ENCODE results near the gene CRIP2. TPM values are rescaled to one million over a fixed set of nuclear protein-coding genes. Genes with fewer than 3 reads are reported as not detected.

The CRIP2 gene
- total RNA-seq, 1 experiment from 2014 or later: 1.1 TPM

DNA sequence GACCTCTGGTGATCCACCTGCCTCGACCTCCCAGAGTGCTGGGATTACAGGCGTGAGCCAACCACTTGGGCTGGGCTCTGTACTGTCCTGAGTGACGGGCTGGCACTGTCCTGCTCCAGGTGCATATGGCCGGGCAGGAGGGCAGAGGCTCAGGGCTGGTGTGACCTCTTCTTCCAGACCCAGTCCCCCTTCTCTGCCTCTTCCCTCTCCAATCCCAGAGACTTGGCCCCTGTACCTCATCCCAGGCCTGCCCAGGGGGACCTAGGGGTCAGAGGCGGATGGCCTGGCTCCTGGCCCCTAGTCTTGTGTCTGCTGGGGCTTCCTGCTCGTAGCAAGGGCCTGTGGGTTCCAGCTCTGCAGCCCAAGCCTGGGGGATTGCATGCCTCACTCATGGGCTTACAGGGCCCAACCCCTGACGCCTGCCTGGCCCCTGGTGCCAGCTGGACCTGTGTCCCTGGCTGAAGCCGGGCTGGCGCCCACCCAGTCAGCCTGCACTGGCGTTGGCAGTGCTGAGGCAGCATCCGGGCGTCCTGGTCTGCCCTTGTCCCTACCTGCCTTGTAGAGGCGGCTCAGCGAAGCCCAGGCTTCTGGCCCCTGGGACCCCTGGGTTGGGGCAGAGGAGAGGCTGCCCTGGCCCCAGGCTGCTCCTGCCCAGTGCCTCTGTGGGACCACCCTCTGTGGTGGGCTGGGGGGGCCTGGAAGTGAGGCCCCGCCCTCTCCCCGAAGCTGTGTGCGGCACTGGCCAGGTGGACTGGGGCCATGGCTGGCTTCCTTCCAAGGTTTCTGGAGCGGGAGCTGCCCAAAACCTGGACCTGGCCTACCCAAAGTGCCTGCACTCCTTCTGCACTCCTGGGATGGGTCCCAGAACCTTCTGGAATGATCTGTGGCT lies 20.7 kb downstream of the CRIP2 start:
- Histone ChIP-seq H3K36me3 (peaks cover 13% of the 10 kb centered on the region), H3K9me3 (replicated peaks) (no peaks in the 10 kb centered on the region), H3K4me1 (replicated peaks) (peaks cover 7% of the 10 kb centered on the region), H3K4me3 (no peak overlapping the region), H3K27ac (no peak overlapping the region), H3K27me3 (replicated peaks) (no peaks in the 10 kb centered on the region)
- DNase-seq (ENCODE audit: low read depth in 1 of 2, low spot score in 2 of 2): no peak

DNA sequence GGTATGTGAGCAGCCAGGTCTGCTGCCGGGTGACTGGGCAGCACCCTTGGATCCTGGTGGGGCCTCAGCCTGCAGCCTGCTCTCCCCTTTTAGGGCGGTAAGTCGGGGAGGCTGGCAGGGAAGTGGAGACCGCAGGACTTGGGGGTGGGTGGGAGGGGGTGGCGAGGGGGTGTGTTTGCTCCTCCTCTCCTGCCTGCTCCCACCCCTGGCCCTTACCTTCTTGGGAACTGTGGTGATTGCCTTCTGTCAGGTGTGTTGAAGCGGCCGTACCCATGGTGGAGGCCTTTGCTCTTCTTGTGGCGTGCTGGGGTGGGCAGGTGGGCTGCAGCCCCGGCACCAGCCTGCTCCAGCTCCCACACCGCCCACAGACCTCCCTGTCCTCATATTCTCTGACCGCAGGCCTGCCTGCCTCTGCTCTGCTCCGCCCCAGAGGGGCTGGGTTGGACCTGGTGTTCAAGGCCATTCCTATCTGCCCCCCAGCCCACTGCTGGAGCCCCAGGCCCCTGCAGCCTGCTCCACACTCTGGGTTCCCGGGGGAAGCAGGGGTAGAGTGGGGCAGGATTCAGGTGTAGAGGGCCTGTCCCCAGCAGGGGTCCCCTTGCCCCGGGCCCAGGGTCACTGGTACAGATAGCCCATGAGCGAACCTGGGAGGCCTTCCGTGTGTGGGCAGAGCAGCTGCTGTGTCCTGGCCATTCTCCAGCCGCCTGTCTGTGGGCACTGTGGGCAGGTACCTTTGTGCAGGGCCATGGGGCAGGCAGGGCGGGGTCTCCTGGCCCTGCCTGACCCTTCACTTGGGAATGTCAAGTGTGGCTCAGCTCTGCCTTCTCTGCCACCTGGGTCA lies 21.6 kb downstream of the CRIP2 start:
- peaks cover 6% of the 10 kb centered on the region for H3K4me1 ChIP-seq (replicated peaks)
- peaks cover 12% of the 10 kb centered on the region for H3K36me3 ChIP-seq
- no peaks in the 10 kb centered on the region for H3K27me3 ChIP-seq (replicated peaks)
- no peak overlapping the region for H3K27ac ChIP-seq
- H3K4me3 ChIP-seq: no peak overlapping the region
- no peak for DNase-seq (ENCODE audit: low read depth in 1 of 2, low spot score in 2 of 2)
- no peaks in the 10 kb centered on the region for H3K9me3 ChIP-seq (replicated peaks)

GRCh38 chr14:105496831-105497591 lies 22.4 kb downstream of the CRIP2 start:
- no peak overlapping the region for H3K27ac ChIP-seq
- peaks cover 6% of the 10 kb centered on the region for H3K36me3 ChIP-seq
- peaks cover 2% of the 10 kb centered on the region for H3K4me1 ChIP-seq (replicated peaks)
- H3K27me3 ChIP-seq (replicated peaks): no peaks in the 10 kb centered on the region
- H3K9me3 ChIP-seq (replicated peaks): no peaks in the 10 kb centered on the region
- DNase-seq (ENCODE audit: low read depth in 1 of 2, low spot score in 2 of 2): no peak
- H3K4me3 ChIP-seq: no peak overlapping the region

GRCh38 chr14:105497671-105498429 lies 23.2 kb downstream of the CRIP2 start:
- DNase-seq (ENCODE audit: low read depth in 1 of 2, low spot score in 2 of 2): no peak
- no peaks in the 10 kb centered on the region; the same call in 1 of the 2 replicates for H3K36me3 ChIP-seq

GRCh38 chr14:105498430-105499255 lies 24.0 kb downstream of the CRIP2 start:
- Histone ChIP-seq H3K9me3 (replicated peaks) (no peaks in the 10 kb centered on the region), H3K4me3 (no peak overlapping the region), H3K36me3 (no peaks in the 10 kb centered on the region), H3K27me3 (replicated peaks) (no peaks in the 10 kb centered on the region), H3K27ac (no peak overlapping the region), H3K4me1 (replicated peaks) (no peaks in the 10 kb centered on the region)
- DNase-seq (ENCODE audit: low read depth in 1 of 2, low spot score in 2 of 2): no peak

More at GRCh38 chr14:105497671-105498429, 23.2 kb downstream of the CRIP2 start:
- Histone ChIP-seq H3K4me3 (no peak overlapping the region), H3K27ac (no peak overlapping the region), H3K9me3 (replicated peaks) (no peaks in the 10 kb centered on the region), H3K27me3 (replicated peaks) (no peaks in the 10 kb centered on the region), H3K4me1 (replicated peaks) (no peaks in the 10 kb centered on the region)

DNA sequence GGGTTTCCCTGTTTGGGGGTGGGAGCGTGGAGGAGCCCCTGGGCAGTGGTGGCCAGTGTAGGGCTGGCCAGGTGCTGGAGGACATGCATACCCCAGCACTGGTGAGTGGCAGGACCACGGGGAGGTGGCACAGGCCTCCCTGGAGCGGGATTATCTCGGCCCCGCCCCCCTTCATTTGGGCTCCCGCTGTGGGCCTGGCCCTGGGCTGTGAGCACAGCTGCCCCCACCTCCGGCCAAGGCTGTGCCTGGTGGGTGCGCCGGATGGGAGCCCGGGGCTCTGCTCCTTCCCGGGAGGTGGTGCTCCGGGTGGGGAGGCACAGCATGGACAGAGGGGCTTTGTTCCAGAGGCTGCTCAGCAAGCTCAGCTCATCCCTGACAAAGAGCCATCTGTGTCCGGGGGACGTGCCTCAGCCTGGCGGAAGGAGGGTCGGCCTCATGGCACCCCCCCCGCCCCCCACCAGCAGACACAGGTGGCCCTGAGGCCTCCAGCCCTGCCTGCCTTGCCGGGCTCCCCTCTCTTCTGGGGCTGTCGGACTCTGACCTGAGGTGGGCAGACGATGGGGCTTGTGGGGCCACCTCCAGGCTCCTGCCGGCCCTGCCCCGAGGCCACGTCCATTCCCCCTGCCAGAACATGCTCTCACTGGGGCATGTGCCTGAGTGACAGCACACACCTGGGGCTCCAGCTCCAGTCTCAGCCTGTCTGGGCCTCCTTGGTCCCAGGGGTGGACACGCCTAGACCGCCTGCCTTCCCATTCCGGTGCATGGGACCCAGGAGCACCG lies 24.8 kb downstream of the CRIP2 start:
- no peak overlapping the region for H3K27ac ChIP-seq
- no peaks in the 10 kb centered on the region for H3K9me3 ChIP-seq (replicated peaks)
- H3K36me3 ChIP-seq: no peaks in the 10 kb centered on the region
- no peak for DNase-seq (ENCODE audit: low read depth in 1 of 2, low spot score in 2 of 2)
- H3K27me3 ChIP-seq (replicated peaks): no peaks in the 10 kb centered on the region
- no peaks in the 10 kb centered on the region for H3K4me1 ChIP-seq (replicated peaks)
- no peak overlapping the region for H3K4me3 ChIP-seq

GRCh38 chr14:105500036-105500725 lies 25.6 kb downstream of the CRIP2 start:
- H3K9me3 ChIP-seq (replicated peaks): no peaks in the 10 kb centered on the region
- H3K27me3 ChIP-seq (replicated peaks): no peaks in the 10 kb centered on the region
- no peak overlapping the region for H3K4me3 ChIP-seq
- H3K4me1 ChIP-seq (replicated peaks): no peaks in the 10 kb centered on the region
- no peaks in the 10 kb centered on the region for H3K36me3 ChIP-seq
- no peak for DNase-seq (ENCODE audit: low read depth in 1 of 2, low spot score in 2 of 2)
- H3K27ac ChIP-seq: no peak overlapping the region

DNA sequence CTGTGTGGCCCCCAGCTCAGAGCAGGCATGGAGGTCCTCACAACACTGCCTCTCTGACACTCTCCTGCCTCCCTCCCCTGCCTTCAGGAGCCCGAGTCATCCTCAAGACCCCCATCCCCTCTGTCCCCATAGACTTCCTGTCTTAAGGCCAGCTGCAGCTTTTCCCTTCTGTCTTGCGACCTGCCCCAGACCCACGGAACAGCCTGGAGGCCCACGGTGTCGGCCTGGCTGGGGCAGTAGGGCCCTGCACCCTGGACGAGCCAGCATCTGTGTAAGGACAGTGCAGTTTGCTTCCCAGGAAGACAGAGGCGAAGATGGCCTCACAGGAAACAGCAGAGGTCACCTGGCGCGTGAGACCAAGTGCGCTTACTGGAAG lies 26.1 kb downstream of the CRIP2 start:
- H3K27me3 ChIP-seq (replicated peaks): no peaks in the 10 kb centered on the region
- H3K4me1 ChIP-seq (replicated peaks): no peaks in the 10 kb centered on the region
- no peak overlapping the region for H3K27ac ChIP-seq
- H3K36me3 ChIP-seq: no peaks in the 10 kb centered on the region
- no peak for DNase-seq (ENCODE audit: low read depth in 1 of 2, low spot score in 2 of 2)
- no peak overlapping the region for H3K4me3 ChIP-seq
- H3K9me3 ChIP-seq (replicated peaks): no peaks in the 10 kb centered on the region

DNA sequence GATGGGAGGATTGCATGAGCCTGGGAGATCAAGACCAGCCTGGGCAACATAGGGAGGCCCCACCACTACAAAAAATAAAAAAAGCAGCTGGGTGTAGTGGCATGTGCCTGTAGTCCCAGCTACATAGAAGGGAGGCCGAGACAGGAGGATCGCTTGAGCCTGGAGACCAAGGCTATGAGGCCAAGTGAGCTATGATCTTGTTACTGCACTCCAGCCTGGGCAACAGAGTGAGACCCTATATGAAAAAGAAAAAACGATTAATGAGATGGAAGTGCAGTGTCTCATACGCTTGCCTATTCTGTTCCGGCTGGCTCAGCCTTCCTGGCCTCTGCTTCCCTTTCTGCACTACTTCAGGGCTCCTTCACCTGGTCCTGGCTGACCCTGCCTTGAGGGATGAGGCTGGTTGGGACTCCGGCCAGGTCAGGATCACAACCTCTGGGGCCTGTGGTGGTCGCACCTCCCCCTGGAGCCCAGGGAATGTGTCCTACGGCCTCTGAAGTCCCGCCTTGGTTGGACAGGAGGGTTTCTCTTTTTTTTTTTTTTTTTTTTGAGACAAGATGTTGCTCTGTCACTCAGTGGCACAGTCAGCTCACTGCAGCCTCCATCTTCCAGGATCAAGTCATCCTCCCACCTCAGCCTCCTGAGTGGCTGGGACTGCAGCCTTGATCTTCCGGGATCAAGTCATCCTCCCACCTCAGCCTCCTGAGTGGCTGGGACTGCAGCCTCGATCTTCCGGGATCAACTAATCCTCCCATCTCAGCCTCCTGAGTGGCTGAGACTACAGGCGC lies 27.1 kb downstream of the CRIP2 start:
- Histone ChIP-seq H3K27ac (no peak overlapping the region), H3K9me3 (replicated peaks) (no peaks in the 10 kb centered on the region), H3K27me3 (replicated peaks) (no peaks in the 10 kb centered on the region; the same call in 1 of the 2 replicates), H3K4me3 (no peak overlapping the region), H3K4me1 (replicated peaks) (no peaks in the 10 kb centered on the region), H3K36me3 (no peaks in the 10 kb centered on the region)
- DNase-seq (ENCODE audit: low read depth in 1 of 2, low spot score in 2 of 2): no peak

GRCh38 chr14:105502446-105503295 lies 28.1 kb downstream of the CRIP2 start:
- Histone ChIP-seq H3K27me3 (replicated peaks) (peaks cover 3% of the 10 kb centered on the region; the same call in 1 of the 2 replicates), H3K27ac (no peak overlapping the region)

More at GRCh38 chr14:105502446-105503295, 28.1 kb downstream of the CRIP2 start:
- no peak overlapping the region for H3K4me3 ChIP-seq
- no peak for DNase-seq (ENCODE audit: low read depth in 1 of 2, low spot score in 2 of 2)
- H3K4me1 ChIP-seq (replicated peaks): no peaks in the 10 kb centered on the region
- no peaks in the 10 kb centered on the region for H3K36me3 ChIP-seq
- no peaks in the 10 kb centered on the region for H3K9me3 ChIP-seq (replicated peaks)

Measured in SJSA1 (cell line).